H1 (cell line): Measurements from ENCODE around the gene DLX2. TPM values are rescaled to one million over a fixed set of nuclear protein-coding genes. Genes with fewer than 3 reads are reported as not detected.

Experiments
- CTCF ChIA-PET: fragments of 300-600 bp; sonication (Branson Sonifier 250); formaldehyde crosslinking; loops from one replicate; lab custom pipeline; 2021; ENCODE audit not compliant: partially characterized antibody; lab: Charles Lee
- POLR2A ChIA-PET: fragments of 300-600 bp; sonication (Branson Sonifier 250); formaldehyde crosslinking; loops from one replicate; lab custom pipeline; 2021; ENCODE audit warnings: inconsistent platforms; ENCODE audit not compliant: partially characterized antibody; lab: Charles Lee
- DNase-seq, 2 experiments: peaks; one replicate each; pipeline versions ENCODE4 v3.0.0 to v3.0.0-alpha.2; 2010 to 2022; ENCODE audit warnings: low spot score in 2 of 2, low read depth in 1 of 2, mixed read lengths in 1 of 2
- FAIRE-seq: peaks from 2 replicates; lab custom pipeline; 2011; peaks lifted over from hg19 to GRCh38; lab: Jason Lieb, UNC
- H2AFZ ChIP-seq: 2 replicates; pipeline ENCODE4 v1.8.1; 2012; ENCODE audit warnings: low read length, inconsistent platforms
- H2AK5ac ChIP-seq: 2 replicates; pipeline ENCODE4 v1.6.1; 2013; ENCODE audit warnings: low read depth, low read length
- H2BK120ac ChIP-seq: replicated peaks from 2 replicates; pipeline ENCODE3; 2013; ENCODE audit warnings: low read depth, low read length, inconsistent platforms
- H2BK12ac ChIP-seq: 2 replicates; pipeline ENCODE4 v1.6.1; 2013; ENCODE audit warnings: low read depth, low read length
- H2BK15ac ChIP-seq: 2 replicates; pipeline ENCODE4 v1.6.1; 2013; ENCODE audit warnings: low read length
- H2BK20ac ChIP-seq: 2 replicates; pipeline ENCODE4 v1.6.1; 2013; ENCODE audit warnings: low read length
- H2BK5ac ChIP-seq: 2 replicates; pipeline ENCODE4 v1.6.1; 2013; ENCODE audit warnings: low read depth, low read length
- H3K14ac ChIP-seq: 2 replicates; pipeline ENCODE4 v1.6.1; 2013; ENCODE audit warnings: inconsistent platforms; ENCODE audit not compliant: insufficient read length
- H3K18ac ChIP-seq: 2 replicates; pipeline ENCODE4 v1.6.1; 2013; ENCODE audit warnings: low read length; ENCODE audit errors: extremely low read depth
- H3K23ac ChIP-seq: 2 replicates; pipeline ENCODE4 v1.6.1; 2013; ENCODE audit warnings: inconsistent platforms; ENCODE audit not compliant: insufficient read length
- H3K23me2 ChIP-seq: 2 replicates; pipeline ENCODE4 v1.6.1; 2013; ENCODE audit warnings: low read depth, low read length
- H3K27ac ChIP-seq: 2 replicates; pipeline ENCODE4 v1.6.1; 2011; ENCODE audit warnings: low read depth, low read length, inconsistent platforms
- H3K27me3 ChIP-seq, 4 experiments: replicated peaks in 1 of 4; 1 replicate in 1 of 4; 2 replicates in 3 of 4; pipeline versions ENCODE4 v1.6.1 to v1.8.1; 2011 to 2013; ENCODE audit warnings: low read length in 3 of 4, mild to moderate bottlenecking in 3 of 4, inconsistent platforms in 2 of 4, mixed read lengths in 2 of 4, moderate library complexity in 1 of 4; ENCODE audit not compliant: control insufficient read depth in 3 of 4, insufficient read depth in 3 of 4; ENCODE audit errors: extremely low read depth in 1 of 4
- H3K36me3 ChIP-seq, 4 experiments: 2 replicates each; pipeline versions ENCODE4 v1.6.1 to v1.8.1; 2011 to 2013; ENCODE audit warnings: mild to moderate bottlenecking in 4 of 4, low read length in 3 of 4, moderate library complexity in 2 of 4, control low read depth in 1 of 4, inconsistent platforms in 1 of 4; ENCODE audit not compliant: insufficient read depth in 4 of 4, control insufficient read depth in 2 of 4
- H3K4ac ChIP-seq: replicated peaks from 2 replicates; pipeline ENCODE3; 2013; ENCODE audit warnings: low read length, low read depth, mixed read lengths, inconsistent platforms; ENCODE audit not compliant: insufficient read length
- H3K4me1 ChIP-seq, 4 experiments: replicated peaks in 1 of 4; 1 replicate in 1 of 4; 2 replicates in 3 of 4; pipeline versions ENCODE4 v1.6.1 to v1.8.1; 2011 to 2013; ENCODE audit warnings: low read length in 3 of 4, inconsistent platforms in 2 of 4, mixed read lengths in 1 of 4; ENCODE audit not compliant: insufficient read depth in 4 of 4, control insufficient read depth in 3 of 4
- H3K4me2 ChIP-seq, 2 experiments: 2 replicates each; pipeline versions ENCODE4 v1.6.1 to v1.8.1; 2011 to 2013; ENCODE audit warnings: low read depth in 2 of 2, low read length in 2 of 2, control low read depth in 1 of 2, inconsistent platforms in 1 of 2, mild to moderate bottlenecking in 1 of 2; ENCODE audit not compliant: insufficient read depth in 1 of 2
- H3K4me3 ChIP-seq, 4 experiments: fragments of 200-600, 300-600 bp in 1 of 4; sonication (generic), shearing (Covaris generic), sonication (Bioruptor Twin) in 1 of 4; 2 replicates each; pipeline versions ENCODE4 v1.5.1 to v1.8.1; 2011 to 2016; ENCODE audit warnings: low read length in 4 of 4, low read depth in 3 of 4, control low read depth in 2 of 4, inconsistent platforms in 2 of 4, mild to moderate bottlenecking in 2 of 4, mixed read lengths in 1 of 4, moderate library complexity in 1 of 4; ENCODE audit not compliant: insufficient read depth in 2 of 4; ENCODE audit errors: extremely low read depth in 1 of 4
- H3K56ac ChIP-seq: replicated peaks from 2 replicates; pipeline ENCODE3; 2013; ENCODE audit warnings: low read depth, mild to moderate bottlenecking, mixed read lengths, low read length, inconsistent platforms; ENCODE audit not compliant: insufficient read length
- H3K79me1 ChIP-seq: 2 replicates; pipeline ENCODE4 v1.6.1; 2013; ENCODE audit warnings: low read depth, low read length, control low read depth
- H3K79me2 ChIP-seq, 2 experiments: 2 replicates each; pipeline versions ENCODE4 v1.6.1 to v1.8.1; 2012 to 2013; ENCODE audit warnings: low read length in 2 of 2, mild to moderate bottlenecking in 2 of 2, inconsistent platforms in 1 of 2; ENCODE audit not compliant: insufficient read depth in 2 of 2, control insufficient read depth in 1 of 2
- H3K9ac ChIP-seq, 4 experiments: replicated peaks in 1 of 4; 1 replicate in 1 of 4; 2 replicates in 3 of 4; pipeline versions ENCODE4 v1.6.1 to v1.8.1; 2011 to 2013; ENCODE audit warnings: low read depth in 3 of 4, low read length in 3 of 4, control low read depth in 2 of 4, mild to moderate bottlenecking in 2 of 4, moderate library complexity in 2 of 4, inconsistent platforms in 1 of 4; ENCODE audit errors: extremely low read depth in 1 of 4
- H3K9me3 ChIP-seq, 2 experiments: 2 replicates each; pipeline versions ENCODE4 v1.6.1 to v1.8.1; 2012 to 2013; ENCODE audit warnings: mild to moderate bottlenecking in 2 of 2, moderate library complexity in 2 of 2, control low read depth in 1 of 2, inconsistent platforms in 1 of 2, low read depth in 1 of 2, low read length in 1 of 2, mixed read lengths in 1 of 2; ENCODE audit not compliant: insufficient read depth in 2 of 2
- H4K20me1 ChIP-seq, 2 experiments: replicated peaks in 1 of 2; 2 replicates each; pipeline versions ENCODE3 to v1.8.1; 2011 to 2013; ENCODE audit warnings: inconsistent platforms in 2 of 2, low read length in 2 of 2, mild to moderate bottlenecking in 1 of 2; ENCODE audit not compliant: insufficient read depth in 2 of 2, control insufficient read depth in 1 of 2
- H4K5ac ChIP-seq: 2 replicates; pipeline ENCODE4 v1.6.1; 2013; ENCODE audit warnings: low read length, low read depth, mixed read lengths, inconsistent platforms; ENCODE audit not compliant: insufficient read length
- H4K8ac ChIP-seq: 2 replicates; pipeline ENCODE4 v1.8.0; 2013; ENCODE audit warnings: mild to moderate bottlenecking, moderate library complexity, low read length, inconsistent platforms; ENCODE audit not compliant: insufficient read depth; ENCODE audit errors: extremely low read depth
- H4K91ac ChIP-seq: replicated peaks from 2 replicates; pipeline ENCODE3; 2013; ENCODE audit warnings: low read length, mixed read lengths, inconsistent platforms; ENCODE audit not compliant: insufficient read length
- CBX8 ChIP-seq: fragments of 300-800, 300-1000 bp; sonication (generic); IDR thresholded peaks from 2 replicates; pipeline ENCODE4 v1.7.1; 2016; ENCODE audit warnings: low read depth, low read length, borderline replicate concordance
- CHD2 ChIP-seq: IDR thresholded peaks from 2 replicates; pipeline ENCODE4 v1.6.1; 2012; ENCODE audit warnings: low read length, improper control_type of control experiment
- EZH2 ChIP-seq: fragments of 200-600 bp; sonication (generic); IDR thresholded peaks from 2 replicates; pipeline ENCODE4 v1.7.1; 2012; ENCODE audit warnings: low read depth, mild to moderate bottlenecking, moderate library complexity, low read length, inconsistent platforms; ENCODE audit not compliant: severe bottlenecking
- JUND ChIP-seq: IDR thresholded peaks from 2 replicates; pipeline ENCODE4 v1.6.1; 2011; ENCODE audit warnings: mild to moderate bottlenecking, improper control_type of control experiment, low read length
- RNF2 ChIP-seq: fragments of 200-900, 300-1000 bp; sonication (generic); IDR thresholded peaks from 2 replicates; pipeline ENCODE4 v1.7.1; 2016; ENCODE audit warnings: borderline replicate concordance, low read depth, mild to moderate bottlenecking, antibody characterized with exemption, low read length; ENCODE audit not compliant: poor library complexity, severe bottlenecking; ENCODE audit errors: missing control alignments
- SRF ChIP-seq: IDR thresholded peaks from 2 replicates; pipeline ENCODE4 v1.6.1; 2011; ENCODE audit warnings: mild to moderate bottlenecking, low read depth, low read length, moderate library complexity
- SUZ12 ChIP-seq: fragments of 200-600 bp; sonication (generic); IDR thresholded peaks from 2 replicates; pipeline ENCODE4 v1.6.1; 2012; ENCODE audit warnings: mild to moderate bottlenecking, inconsistent platforms, low read length, moderate library complexity, mixed read lengths
- TCF12 ChIP-seq: IDR thresholded peaks from 2 replicates; pipeline ENCODE4 v1.6.1; 2011; ENCODE audit warnings: low read depth, mild to moderate bottlenecking, low read length
- WGBS, 2 experiments: shearing (Covaris generic) in 1 of 2; methylation state at CpG; one replicate each; pipeline versions ENCODE4 v1.1.6 to v1.1.7; 2013 to 2015; ENCODE audit warnings: low lambda C conversion rate in 2 of 2, mixed read lengths in 2 of 2, inconsistent platforms in 1 of 2, low coverage in 1 of 2, missing lambda C conversion rate in 1 of 2; ENCODE audit not compliant: insufficient replicate concordance in 2 of 2, insufficient coverage in 1 of 2, insufficient read length in 1 of 2; ENCODE audit errors: extremely low coverage in 1 of 2, missing lambda C conversion rate in 1 of 2; 5-methylcytosine and 5-hydroxymethylcytosine counted together
- polyA plus RNA-seq, 7 experiments: library from polyadenylated mRNA; depleted of rRNA in 3 of 7; stranded (reverse) in 5 of 7; unstranded in 2 of 7; fragments of >200 nt in 5 of 7; fragments of 200-250 nt in 2 of 7; gene quantifications; 1 replicate in 5 of 7; 2 replicates in 1 of 7; 4 replicates in 1 of 7; pipeline versions ENCODE4 v1.2.1 to v1.2.3, GENCODE V29; 2011 to 2013; ENCODE audit warnings: missing spikeins in 2 of 7, mixed read lengths in 2 of 7
- total RNA-seq: library from RNA; stranded (reverse); fragmentation: NEBNext Ultra II Directional; extraction: Animal tissue kit (Norgen Biotek cat#: 25700); gene quantifications from 2 replicates; pipeline ENCODE4 v1.2.1, GENCODE V29; 2021

DLX2 gene
- total and polyA plus RNA-seq, 2 of the 8 experiments (the other 6 are each of a cell fraction or from before 2014, with no cell fraction given) = 0.45 TPM; not detected in 1

- Histone ChIP-seq H3K23ac (no peak overlapping the region), H2BK20ac (no peak overlapping the region), H4K5ac (no peak overlapping the region), H3K27me3 (peaks cover 95 to 100% (median 98%) of the 10 kb centered on the region in 4 experiments), H2BK15ac (no peak overlapping the region), H2BK12ac (no peak overlapping the region), H2BK5ac (no peak overlapping the region), H4K20me1 (peaks cover 22 to 37% of the 10 kb centered on the region in 2 experiments), H3K14ac (no peak overlapping the region), H3K27ac (no peak overlapping the region), H4K91ac (no peak overlapping the region), H3K79me1 (no peaks in the 10 kb centered on the region), H3K4me2 (peak overlapping the region; percentile 70 to 97; a peak in 3 of 4 replicates), H3K4ac (no peak overlapping the region), H2AFZ (no peak overlapping the region), H2BK120ac (no peak overlapping the region), H3K9ac (no peak overlapping the region), H3K56ac (no peak overlapping the region), H3K23me2 (peaks cover 13% of the 10 kb centered on the region; the same call in 1 of the 2 replicates), H4K8ac (no peak overlapping the region), H3K36me3 (0 out of 8 replicates have a peak, but pooled peaks cover 0 to 3% (median 0%) of the 10 kb centered on the region in 4 experiments), H3K9me3 (no peaks in the 10 kb centered on the region), H2AK5ac (no peak overlapping the region), H3K4me1 (peaks cover 2 to 32% (median 16%) of the 10 kb centered on the region in 4 experiments), H3K18ac (no peak overlapping the region), H3K79me2 (no peaks in the 10 kb centered on the region), H3K4me3 (peak overlapping the region in 1 of 4 experiments; percentile 57; a peak in 2 of 8 replicates)
- ChIA-PET POLR2A (interaction anchor here (1.9 to 14.0 kb wide), 2 partner anchors 9 to 10 kb away, joined by 4 to 184 read pairs; partner anchors contain the start of gene DLX2), CTCF (interaction anchor here (1.2 to 12.4 kb wide), 2 partner anchors 10 to 15 kb away, joined by 3 to 198 read pairs; partner anchors contain the start of gene DLX2)
- peak; percentile 94; the same call in 1 of the 2 replicates for TF ChIP-seq CBX8
- TF ChIP-seq SRF = no peak
- TF ChIP-seq JUND = no peak
- TF ChIP-seq CHD2 = no peak
- peak; percentile 89 for TF ChIP-seq EZH2
- TF ChIP-seq TCF12 = 0 out of 2 replicates have a peak, but pooled peaks have one; percentile 2
- peak; percentile 82 for TF ChIP-seq RNF2
- peak; percentile 73 for TF ChIP-seq SUZ12
- FAIRE-seq (no peak), DNase-seq (no peak)
- WGBS, 2 experiments = 8% methylated on average over 18 of the region's 18 CpGs; no CpG with 5 or more reads in 1 of the 2 experiments
These were observed 9.0 kb downstream of the DLX2 start for GRCh38 chr2:172093416-172094293.
